WERI-Rb-1 (cell line): ENCODE data around the gene GJA8.

Experiments
- DNase-seq: peaks from one replicate; pipeline ENCODE4 v3.0.0-alpha.2; 2020
- H3K27ac ChIP-seq: fragments of 250-450 bp; sonication (Bioruptor Pico); 2 replicates; pipeline ENCODE4 v1.5.1; 2020; ENCODE audit warnings: mild to moderate bottlenecking, moderate library complexity
- H3K27me3 ChIP-seq: fragments of 250-450 bp; sonication (Bioruptor Pico); 2 replicates; pipeline ENCODE4 v1.5.1; 2021; ENCODE audit warnings: mild to moderate bottlenecking, low read depth, moderate library complexity; ENCODE audit not compliant: insufficient read depth, severe bottlenecking
- H3K36me3 ChIP-seq: fragments of 250-450 bp; sonication (Bioruptor Pico); 2 replicates; pipeline ENCODE4 v1.5.1; 2020; ENCODE audit warnings: mild to moderate bottlenecking, moderate library complexity
- H3K4me3 ChIP-seq: 2 replicates; pipeline ENCODE4 v1.5.1; 2011; ENCODE audit warnings: low read depth, mild to moderate bottlenecking, control low read depth, low read length
- H3K9me3 ChIP-seq: fragments of 250-450 bp; sonication (Bioruptor Pico); 2 replicates; pipeline ENCODE4 v1.5.1; 2021; ENCODE audit warnings: mild to moderate bottlenecking, moderate library complexity; ENCODE audit not compliant: severe bottlenecking
- TF ChIP-seq, protein P1 (sequence below): IDR thresholded peaks from 2 replicates; pipeline ENCODE4 v1.5.1; 2011; ENCODE audit warnings: low read depth, mild to moderate bottlenecking, control low read depth, inconsistent platforms, low read length

GJA8 gene

GRCh38 chr1:147897029-147897752 is 5.4 kb upstream of the GJA8 start:
- TF ChIP-seq, protein P1, sequence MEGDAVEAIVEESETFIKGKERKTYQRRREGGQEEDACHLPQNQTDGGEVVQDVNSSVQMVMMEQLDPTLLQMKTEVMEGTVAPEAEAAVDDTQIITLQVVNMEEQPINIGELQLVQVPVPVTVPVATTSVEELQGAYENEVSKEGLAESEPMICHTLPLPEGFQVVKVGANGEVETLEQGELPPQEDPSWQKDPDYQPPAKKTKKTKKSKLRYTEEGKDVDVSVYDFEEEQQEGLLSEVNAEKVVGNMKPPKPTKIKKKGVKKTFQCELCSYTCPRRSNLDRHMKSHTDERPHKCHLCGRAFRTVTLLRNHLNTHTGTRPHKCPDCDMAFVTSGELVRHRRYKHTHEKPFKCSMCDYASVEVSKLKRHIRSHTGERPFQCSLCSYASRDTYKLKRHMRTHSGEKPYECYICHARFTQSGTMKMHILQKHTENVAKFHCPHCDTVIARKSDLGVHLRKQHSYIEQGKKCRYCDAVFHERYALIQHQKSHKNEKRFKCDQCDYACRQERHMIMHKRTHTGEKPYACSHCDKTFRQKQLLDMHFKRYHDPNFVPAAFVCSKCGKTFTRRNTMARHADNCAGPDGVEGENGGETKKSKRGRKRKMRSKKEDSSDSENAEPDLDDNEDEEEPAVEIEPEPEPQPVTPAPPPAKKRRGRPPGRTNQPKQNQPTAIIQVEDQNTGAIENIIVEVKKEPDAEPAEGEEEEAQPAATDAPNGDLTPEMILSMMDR: no peak
- Histone ChIP-seq H3K36me3 (no peaks in the 10 kb centered on the region), H3K9me3 (no peaks in the 10 kb centered on the region), H3K27me3 (no peaks in the 10 kb centered on the region), H3K4me3 (no peak overlapping the region), H3K27ac (no peak overlapping the region)
- no peak for DNase-seq

DNA sequence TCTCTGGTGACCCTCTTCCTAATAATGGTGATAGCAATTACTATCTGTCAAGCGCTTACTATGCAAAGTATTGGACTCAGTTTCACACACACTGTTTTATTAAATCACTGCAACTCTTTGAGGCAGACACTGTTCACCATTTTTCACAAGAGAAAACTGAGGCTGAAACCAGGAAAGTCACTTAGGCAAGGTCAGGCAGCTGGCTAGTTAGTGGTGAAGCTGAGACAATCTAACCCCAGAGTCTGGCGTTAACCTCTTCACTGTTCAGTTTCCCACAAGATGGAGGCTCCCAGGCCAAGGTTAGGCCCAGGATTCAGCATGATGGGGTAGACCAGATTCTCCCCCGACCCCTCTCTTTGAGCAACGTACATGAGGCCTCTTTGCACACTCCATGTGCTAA is 4.8 kb upstream of the GJA8 start:
- Histone ChIP-seq H3K4me3 (no peak overlapping the region), H3K9me3 (no peaks in the 10 kb centered on the region), H3K36me3 (no peaks in the 10 kb centered on the region), H3K27me3 (no peaks in the 10 kb centered on the region), H3K27ac (no peak overlapping the region)
- TF ChIP-seq, protein P1: no peak
- DNase-seq: no peak

- Histone ChIP-seq H3K27me3 (no peaks in the 10 kb centered on the region), H3K9me3 (no peaks in the 10 kb centered on the region), H3K4me3 (no peak overlapping the region), H3K27ac (no peak overlapping the region), H3K36me3 (no peaks in the 10 kb centered on the region)
- DNase-seq: no peak
- TF ChIP-seq, protein P1: no peak
These were observed 2.1 kb downstream of the GJA8 start for GRCh38 chr1:147904726-147905125.

DNA sequence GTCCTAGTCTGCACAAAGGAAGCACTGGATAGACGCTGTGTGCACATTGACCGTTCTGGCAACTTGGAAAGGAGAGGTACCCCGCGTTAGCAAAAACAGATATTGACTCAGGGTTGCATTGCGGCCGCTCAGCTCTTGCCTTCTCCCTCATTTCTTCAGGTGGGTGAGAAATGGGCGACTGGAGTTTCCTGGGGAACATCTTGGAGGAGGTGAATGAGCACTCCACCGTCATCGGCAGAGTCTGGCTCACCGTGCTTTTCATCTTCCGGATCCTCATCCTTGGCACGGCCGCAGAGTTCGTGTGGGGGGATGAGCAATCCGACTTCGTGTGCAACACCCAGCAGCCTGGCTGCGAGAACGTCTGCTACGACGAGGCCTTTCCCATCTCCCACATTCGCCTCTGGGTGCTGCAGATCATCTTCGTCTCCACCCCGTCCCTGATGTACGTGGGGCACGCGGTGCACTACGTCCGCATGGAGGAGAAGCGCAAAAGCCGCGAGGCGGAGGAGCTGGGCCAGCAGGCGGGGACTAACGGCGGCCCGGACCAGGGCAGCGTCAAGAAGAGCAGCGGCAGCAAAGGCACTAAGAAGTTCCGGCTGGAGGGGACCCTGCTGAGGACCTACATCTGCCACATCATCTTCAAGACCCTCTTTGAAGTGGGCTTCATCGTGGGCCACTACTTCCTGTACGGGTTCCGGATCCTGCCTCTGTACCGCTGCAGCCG is 5.4 kb downstream of the GJA8 start:
- no peaks in the 10 kb centered on the region for H3K27me3 ChIP-seq

GRCh38 chr1:147912553-147912952 is 10.0 kb downstream of the GJA8 start:
- H3K36me3 ChIP-seq: no peaks in the 10 kb centered on the region
- H3K9me3 ChIP-seq: no peaks in the 10 kb centered on the region
- DNase-seq: no peak
- H3K27ac ChIP-seq: no peak overlapping the region
- TF ChIP-seq, protein P1: no peak
- H3K4me3 ChIP-seq: no peak overlapping the region
- no peaks in the 10 kb centered on the region for H3K27me3 ChIP-seq

More for the DNA sequence above, 5.4 kb downstream of the GJA8 start:
- no peaks in the 10 kb centered on the region for H3K36me3 ChIP-seq
- no peaks in the 10 kb centered on the region for H3K9me3 ChIP-seq
- no peak overlapping the region for H3K4me3 ChIP-seq
- no peak for DNase-seq
- H3K27ac ChIP-seq: no peak overlapping the region
- TF ChIP-seq, protein P1: no peak
